Smooth muscle cell (in vitro differentiated cells): Measurements from ENCODE around the gene APOOL. TPM values are rescaled to one million over a fixed set of nuclear protein-coding genes. Genes with fewer than 3 reads are reported as not detected.
A peak's percentile ranks its signal among the peaks of the same experiment; 100 is the strongest.
"Not testable (repeated sequence)": the region's sequence is repeated elsewhere in the genome, so short reads cannot be mapped to it uniquely, and the experiment has no call there.

Experiments used
- DNase-seq: peaks from one replicate; lab custom pipeline; 2025; ENCODE audit not compliant: unreplicated experiment; lab: John Stamatoyannopoulos, UW
- H2AFZ ChIP-seq: fragments of 200-600 bp; sonication (generic); 2 replicates; pipeline ENCODE4 v1.6.0; 2016; ENCODE audit warnings: antibody characterized with exemption, low read depth, mild to moderate bottlenecking
- H3F3A ChIP-seq: fragments of 200-600 bp; sonication (generic); 2 replicates; pipeline ENCODE4 v1.6.0; 2017; ENCODE audit warnings: antibody characterized with exemption, low read depth
- H3K27ac ChIP-seq: fragments of 200-600 bp; sonication (generic); 2 replicates; pipeline ENCODE4 v1.5.1; 2016; ENCODE audit warnings: low read depth, mild to moderate bottlenecking
- H3K27me3 ChIP-seq: fragments of 200-600 bp; sonication (generic); 2 replicates; pipeline ENCODE4 v1.6.1; 2016; ENCODE audit warnings: low read depth, mild to moderate bottlenecking
- H3K36me3 ChIP-seq: fragments of 200-600 bp; sonication (generic); 2 replicates; pipeline ENCODE4 v1.5.1; 2016; ENCODE audit warnings: low read depth
- H3K4me1 ChIP-seq: fragments of 200-600 bp; sonication (generic); 2 replicates; pipeline ENCODE4 v1.5.1; 2016; ENCODE audit warnings: low read depth
- H3K4me2 ChIP-seq: fragments of 200-600 bp; sonication (generic); 2 replicates; pipeline ENCODE4 v1.6.0; 2016; ENCODE audit warnings: mild to moderate bottlenecking
- H3K4me3 ChIP-seq: fragments of 200-600 bp; sonication (generic); 2 replicates; pipeline ENCODE4 v1.5.1; 2016; ENCODE audit warnings: mild to moderate bottlenecking
- H3K79me2 ChIP-seq: fragments of 200-600 bp; sonication (generic); 2 replicates; pipeline ENCODE4 v1.6.0; 2016; ENCODE audit warnings: low read depth, mild to moderate bottlenecking
- H3K9ac ChIP-seq: fragments of 200-600 bp; sonication (generic); 2 replicates; pipeline ENCODE4 v1.6.0; 2016; ENCODE audit warnings: low read depth
- H3K9me3 ChIP-seq: fragments of 200-600 bp; sonication (generic); replicated peaks from 2 replicates; pipeline ENCODE4 v1.5.1; 2016; ENCODE audit warnings: low read depth
- H4K20me1 ChIP-seq: fragments of 200-600 bp; sonication (generic); 2 replicates; pipeline ENCODE4 v1.6.0; 2016; ENCODE audit warnings: low read depth
- CTCF ChIP-seq: fragments of 200-600 bp; sonication (generic); IDR thresholded peaks from 2 replicates; pipeline ENCODE4 v1.5.1; 2017; ENCODE audit warnings: borderline replicate concordance, mild to moderate bottlenecking, antibody characterized with exemption; ENCODE audit not compliant: insufficient read depth, poor library complexity, severe bottlenecking
- WGBS: methylation state at CpG from one replicate; pipeline ENCODE4 v1.1.7; 2016; ENCODE audit warnings: low lambda C conversion rate; 5-methylcytosine and 5-hydroxymethylcytosine counted together
- polyA plus RNA-seq: library from polyadenylated mRNA; unstranded; fragments of >200 nt; fragmentation: Nextera tagmentation; extraction: Ambion mirVana; gene quantifications from 2 replicates; pipeline ENCODE4 v1.2.1, GENCODE V29; 2016
- total RNA-seq: library from RNA; depleted of rRNA; stranded (reverse); fragments of >200 nt; gene quantifications from 2 replicates; pipeline ENCODE4 v1.2.3, GENCODE V29; 2014

The APOOL gene
- total and polyA plus RNA-seq, 2 experiments from 2014 or later = 1.9 to 17.0 TPM

GRCh38 chrX:84993150-84993549 lies 10.5 kb upstream of the APOOL start:
- TF ChIP-seq CTCF = no peak
- Histone ChIP-seq H3K4me2 (no peak overlapping the region), H3F3A (no peaks in the 10 kb centered on the region), H3K4me1 (no peaks in the 10 kb centered on the region), H3K27ac (no peak overlapping the region), H3K9ac (no peak overlapping the region), H4K20me1 (no peaks in the 10 kb centered on the region), H3K4me3 (no peak overlapping the region), H3K9me3 (no peaks in the 10 kb centered on the region), H2AFZ (no peak overlapping the region), H3K27me3 (no peaks in the 10 kb centered on the region), H3K36me3 (no peaks in the 10 kb centered on the region), H3K79me2 (no peaks in the 10 kb centered on the region)
- 86% methylated on average over 1 of the region's 1 CpG for WGBS
- DNase-seq = no peak

- Histone ChIP-seq H3K27me3 (no peaks in the 10 kb centered on the region), H3F3A (no peaks in the 10 kb centered on the region), H4K20me1 (no peaks in the 10 kb centered on the region), H3K4me1 (no peaks in the 10 kb centered on the region), H2AFZ (no peak overlapping the region), H3K9me3 (no peaks in the 10 kb centered on the region), H3K4me2 (no peak overlapping the region), H3K27ac (no peak overlapping the region), H3K4me3 (no peak overlapping the region), H3K9ac (no peak overlapping the region), H3K79me2 (peaks cover 10% of the 10 kb centered on the region), H3K36me3 (no peaks in the 10 kb centered on the region)
- WGBS = 74% methylated on average over 1 of the region's 1 CpG
- TF ChIP-seq CTCF = no peak
- no peak for DNase-seq
Observed at GRCh38 chrX:85001344-85001743, 2.3 kb upstream of the APOOL start.

GRCh38 chrX:85004255-85004654 lies 578 bp downstream of the APOOL start:
- peak overlapping the region; percentile 66 for H3K9ac ChIP-seq
- H3K9me3 ChIP-seq = no peaks in the 10 kb centered on the region
- 50% methylated on average over 11 of the region's 11 CpGs for WGBS
- H3K27me3 ChIP-seq = no peaks in the 10 kb centered on the region
- peaks cover 13% of the 10 kb centered on the region for H3K79me2 ChIP-seq
- DNase-seq = no peak
- no peaks in the 10 kb centered on the region for H3F3A ChIP-seq
- H4K20me1 ChIP-seq = no peaks in the 10 kb centered on the region
- H3K4me3 ChIP-seq = peak overlapping the region; percentile 83
- H3K27ac ChIP-seq = peak overlapping the region; percentile 73
- no peaks in the 10 kb centered on the region for H3K4me1 ChIP-seq
- TF ChIP-seq CTCF = no peak
- no peaks in the 10 kb centered on the region for H3K36me3 ChIP-seq
- peak overlapping the region; percentile 87 for H2AFZ ChIP-seq
- H3K4me2 ChIP-seq = peak overlapping the region; percentile 87

GRCh38 chrX:85012098-85012497 lies 8.4 kb downstream of the APOOL start:
- Histone ChIP-seq H3K4me3 (no peak overlapping the region), H3K4me2 (no peak overlapping the region), H4K20me1 (no peaks in the 10 kb centered on the region), H3K79me2 (peaks cover 15% of the 10 kb centered on the region), H3F3A (no peaks in the 10 kb centered on the region), H3K9me3 (no peaks in the 10 kb centered on the region), H3K27ac (no peak overlapping the region), H3K9ac (no peak overlapping the region), H3K4me1 (no peaks in the 10 kb centered on the region), H2AFZ (no peak overlapping the region), H3K27me3 (no peaks in the 10 kb centered on the region), H3K36me3 (no peaks in the 10 kb centered on the region)
- 88% methylated on average over 2 of the region's 2 CpGs for WGBS
- TF ChIP-seq CTCF = no peak
- DNase-seq = no peak

- not testable (repeated sequence) for H3K79me2 ChIP-seq
Observed at GRCh38 chrX:85015351-85015750, 11.7 kb downstream of the APOOL start.

More at GRCh38 chrX:85015351-85015750, 11.7 kb downstream of the APOOL start:
- not testable (repeated sequence) for DNase-seq, H3K9me3 ChIP-seq, H3K36me3 ChIP-seq, H4K20me1 ChIP-seq, H3K9ac ChIP-seq, H3K4me1 ChIP-seq, H3K27ac ChIP-seq, H3K4me2 ChIP-seq, H3F3A ChIP-seq, H3K4me3 ChIP-seq, H2AFZ ChIP-seq, H3K27me3 ChIP-seq
- 86% methylated on average over 8 of the region's 8 CpGs for WGBS
